Stomach (tissue), 4 donors: Measurements from ENCODE around the gene FICD.

Source experiments
- CTCF ChIP-seq, 7 experiments: fragments of 450-650 bp in 4 of 7; fragments of 200-600 bp in 3 of 7; sonication (generic) in 3 of 7; IDR thresholded peaks; one replicate each; pipeline ENCODE4 v1.5.1; 2016 to 2019; ENCODE audit warnings: antibody characterized with exemption in 7 of 7, control low read depth in 2 of 7, mild to moderate bottlenecking in 1 of 7
- POLR2A ChIP-seq, 4 donors: fragments of 450-650 bp; IDR thresholded peaks; one replicate each; pipeline ENCODE4 v1.6.1; 2016; ENCODE audit warnings: antibody characterized with exemption in 4 of 4, control low read depth in 2 of 4, mild to moderate bottlenecking in 1 of 4, moderate library complexity in 1 of 4

- TF ChIP-seq CTCF (IDR thresholded peaks at IDR 0.05) (no peak), POLR2A (IDR thresholded peaks at IDR 0.05) (no peak)
Observed at GRCh38 chr12:108495054-108495453, 20.0 kb upstream of the FICD start.
